ENCODE results near the gene ADD1.
"Not testable (repeated sequence)": the region's sequence is repeated elsewhere in the genome, so short reads cannot be mapped to it uniquely, and the experiment has no call there.

GRCh38 chr4:2922453-2923101 lies 78.9 kb downstream of the ADD1 start:
- not testable (repeated sequence) for TF ChIP-seq CTCF (conservative IDR thresholded peaks at IDR 0.05 in 1 of 2, IDR thresholded peaks at IDR 0.05 in 1 of 2; ENCODE audit: extremely low read depth in 1 of 2, insufficient read depth in 1 of 2, low read depth in 1 of 2, low read length in 2 of 2); EZH2 (IDR thresholded peaks at IDR 0.05; ENCODE audit: borderline replicate concordance, low read length)

All from mammary epithelial cell (primary cell).